ENCODE data around the gene PLEKHG5. TPM values are rescaled to one million over a fixed set of nuclear protein-coding genes. Genes with fewer than 3 reads are reported as not detected.

The PLEKHG5 gene
- total and polyA plus RNA-seq, 2 donors (not counting 1 experiment from before 2014, with no cell fraction given) = 0.42 to 3.3 TPM

- Histone ChIP-seq H3K36me3 (ENCODE audit: control insufficient read depth, insufficient read depth, low read length) (no peaks in the 10 kb centered on the region), H3K9ac (ENCODE audit: insufficient read depth, low read length) (no peak overlapping the region), H4K20me1 (ENCODE audit: control insufficient read depth, extremely low read depth, insufficient read depth, low read length) (no peaks in the 10 kb centered on the region), H3K27me3 (ENCODE audit: control insufficient read depth, insufficient read depth, low read length) (no peaks in the 10 kb centered on the region), H3K4me2 (ENCODE audit: extremely low read depth, insufficient read depth, low read length) (no peak overlapping the region), H3K9me3 (ENCODE audit: control insufficient read depth, insufficient read depth, low read depth, low read length) (no peaks in the 10 kb centered on the region), H2AFZ (ENCODE audit: low read length) (no peak overlapping the region), H3K79me2 (ENCODE audit: control insufficient read depth, insufficient read depth, low read length) (no peaks in the 10 kb centered on the region), H3K27ac (ENCODE audit: insufficient read depth, low read length) (no peak overlapping the region), H3K4me3 (replicated peaks in 1 of 4; ENCODE audit: control extremely low read depth in 1 of 4, insufficient read depth in 1 of 4, low read depth in 3 of 4, low read length in 4 of 4) (no peak overlapping the region), H3K4me1 (ENCODE audit: control insufficient read depth, extremely low read depth, insufficient read depth, low read length) (no peaks in the 10 kb centered on the region)
- TF ChIP-seq CTCF (conservative IDR thresholded peaks at IDR 0.05 in 1 of 2, IDR thresholded peaks at IDR 0.05 in 1 of 2; ENCODE audit: low read depth in 1 of 2, low read length in 2 of 2) = no peak
- no peak for TF ChIP-seq EZH2 (IDR thresholded peaks at IDR 0.05; ENCODE audit: low read length, missing control alignments)
- no peak for DNase-seq (ENCODE audit: low read depth in 2 of 2)
Observed at GRCh38 chr1:6466751-6467150, 24.7 kb downstream of the PLEKHG5 start.

GRCh38 chr1:6466023-6466422, 25.4 kb downstream of the PLEKHG5 start, which contains the start of gene TNFRSF25:
Gene TNFRSF25 (minus strand): TSS chr1:6466173. CDS start chr1:6466107, 66 bp downstream.
- H3K79me2 ChIP-seq (ENCODE audit: control insufficient read depth, insufficient read depth, low read length) = no peaks in the 10 kb centered on the region
- H2AFZ ChIP-seq (ENCODE audit: low read length) = no peak within 1 kb of the TSS
- no peak for TF ChIP-seq CTCF (conservative IDR thresholded peaks at IDR 0.05 in 1 of 2, IDR thresholded peaks at IDR 0.05 in 1 of 2; ENCODE audit: low read depth in 1 of 2, low read length in 2 of 2)
- no peak for TF ChIP-seq EZH2 (IDR thresholded peaks at IDR 0.05; ENCODE audit: low read length, missing control alignments)
- H3K9ac ChIP-seq (ENCODE audit: insufficient read depth, low read length) = no peak within 1 kb of the TSS
- no peak for DNase-seq (ENCODE audit: low read depth in 2 of 2)
- no peaks in the 10 kb centered on the region for H3K4me1 ChIP-seq (ENCODE audit: control insufficient read depth, extremely low read depth, insufficient read depth, low read length)
- H3K4me2 ChIP-seq (ENCODE audit: extremely low read depth, insufficient read depth, low read length) = no peak within 1 kb of the TSS
- peaks cover under 1% of the 10 kb centered on the region for H3K27me3 ChIP-seq (ENCODE audit: control insufficient read depth, insufficient read depth, low read length)
- no peak within 1 kb of the TSS for H3K4me3 ChIP-seq (replicated peaks in 1 of 4; ENCODE audit: control extremely low read depth in 1 of 4, insufficient read depth in 1 of 4, low read depth in 3 of 4, low read length in 4 of 4)
- no peaks in the 10 kb centered on the region for H3K9me3 ChIP-seq (ENCODE audit: control insufficient read depth, insufficient read depth, low read depth, low read length)
- H4K20me1 ChIP-seq (ENCODE audit: control insufficient read depth, extremely low read depth, insufficient read depth, low read length) = no peaks in the 10 kb centered on the region
- no peak within 1 kb of the TSS for H3K27ac ChIP-seq (ENCODE audit: insufficient read depth, low read length)
- H3K36me3 ChIP-seq (ENCODE audit: control insufficient read depth, insufficient read depth, low read length) = no peaks in the 10 kb centered on the region

DNA sequence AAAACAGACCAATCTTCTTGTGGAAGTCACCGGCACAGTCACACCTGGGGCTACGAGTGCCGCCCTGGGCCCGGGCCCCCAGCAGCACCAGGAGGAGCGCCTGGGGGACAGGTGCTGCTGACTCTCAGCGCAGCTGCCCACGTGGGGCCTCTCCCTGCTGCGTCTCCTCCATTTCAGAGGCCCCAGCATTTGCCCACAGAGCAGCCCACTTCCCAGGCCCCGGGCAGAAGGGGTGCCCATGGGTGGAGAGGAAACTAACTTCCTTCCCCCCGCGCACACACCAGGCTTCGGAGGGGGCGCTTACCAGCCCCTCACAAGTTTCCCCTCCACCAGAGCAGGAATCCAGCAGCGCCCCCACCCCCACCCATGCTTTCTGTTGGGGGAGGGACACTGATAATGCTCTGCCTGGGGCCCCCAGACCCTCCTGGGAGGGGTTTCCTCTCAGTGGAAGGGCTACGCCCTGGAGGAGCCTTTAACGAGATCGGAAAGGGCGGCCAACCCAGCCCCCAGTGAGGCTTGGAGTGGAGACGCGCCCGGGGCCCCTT, 25.9 kb downstream of the PLEKHG5 start:
- Histone ChIP-seq H3K4me1 (ENCODE audit: control insufficient read depth, extremely low read depth, insufficient read depth, low read length) (no peaks in the 10 kb centered on the region), H3K79me2 (ENCODE audit: control insufficient read depth, insufficient read depth, low read length) (no peaks in the 10 kb centered on the region), H2AFZ (ENCODE audit: low read length) (no peak overlapping the region), H3K4me3 (replicated peaks in 1 of 4; ENCODE audit: control extremely low read depth in 1 of 4, insufficient read depth in 1 of 4, low read depth in 3 of 4, low read length in 4 of 4) (no peak overlapping the region), H3K27me3 (ENCODE audit: control insufficient read depth, insufficient read depth, low read length) (peaks cover 4% of the 10 kb centered on the region), H3K9me3 (ENCODE audit: control insufficient read depth, insufficient read depth, low read depth, low read length) (no peaks in the 10 kb centered on the region), H3K9ac (ENCODE audit: insufficient read depth, low read length) (no peak overlapping the region), H3K36me3 (ENCODE audit: control insufficient read depth, insufficient read depth, low read length) (no peaks in the 10 kb centered on the region), H3K4me2 (ENCODE audit: extremely low read depth, insufficient read depth, low read length) (no peak overlapping the region), H4K20me1 (ENCODE audit: control insufficient read depth, extremely low read depth, insufficient read depth, low read length) (no peaks in the 10 kb centered on the region), H3K27ac (ENCODE audit: insufficient read depth, low read length) (no peak overlapping the region)
- no peak for TF ChIP-seq EZH2 (IDR thresholded peaks at IDR 0.05; ENCODE audit: low read length, missing control alignments)
- no peak for TF ChIP-seq CTCF (conservative IDR thresholded peaks at IDR 0.05 in 1 of 2, IDR thresholded peaks at IDR 0.05 in 1 of 2; ENCODE audit: low read depth in 1 of 2, low read length in 2 of 2)
- no peak for DNase-seq (ENCODE audit: low read depth in 2 of 2)
